ELF-1 (cell line): ENCODE data around the gene DNAJC13.
A peak's percentile ranks its signal among the peaks of the same experiment; 100 is the strongest.

Experiments used
- DNase-seq: peaks from one replicate; pipeline ENCODE4 v3.0.0-alpha.2; 2016; ENCODE audit warnings: low read depth, low spot score

Gene DNAJC13

DNA sequence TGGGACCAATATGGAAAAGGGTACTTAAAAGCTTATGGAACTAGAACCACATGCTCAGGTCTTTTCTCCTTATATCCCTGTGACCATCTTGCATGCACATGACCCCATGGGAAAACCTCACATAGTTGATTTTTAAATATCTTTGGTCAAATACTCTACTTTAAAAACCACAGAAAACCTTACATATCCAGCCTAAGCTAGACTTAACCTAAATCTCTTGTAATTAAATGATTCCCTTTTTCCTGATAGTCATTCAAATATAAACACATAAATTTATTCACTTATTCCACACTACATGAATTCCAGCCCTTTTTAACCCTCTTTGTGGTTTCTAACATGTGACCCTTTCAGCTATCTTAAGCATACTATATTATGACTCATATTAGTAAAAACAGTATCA lies 46.8 kb downstream of the DNAJC13 start:
- no peak for DNase-seq

DNA sequence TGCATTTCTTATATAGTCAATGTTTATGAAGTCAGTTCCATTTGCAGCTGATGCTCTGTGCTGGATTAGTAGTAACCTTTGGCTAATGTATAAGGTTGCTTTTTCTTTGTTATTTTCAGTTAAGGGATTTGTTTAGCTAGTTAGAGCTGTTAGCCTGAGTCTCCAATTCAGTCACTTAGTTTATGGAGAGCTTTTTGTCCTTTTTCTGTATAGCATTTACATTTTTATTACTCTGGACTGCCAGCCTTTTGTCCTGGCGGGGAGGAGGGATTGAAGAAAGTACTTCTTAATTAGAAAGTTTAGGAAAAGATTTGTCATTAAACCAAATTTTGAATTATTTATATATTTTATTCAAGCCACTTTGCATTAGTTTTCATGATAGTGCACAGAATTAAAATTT lies 52.0 kb downstream of the DNAJC13 start:
- no peak for DNase-seq

DNA sequence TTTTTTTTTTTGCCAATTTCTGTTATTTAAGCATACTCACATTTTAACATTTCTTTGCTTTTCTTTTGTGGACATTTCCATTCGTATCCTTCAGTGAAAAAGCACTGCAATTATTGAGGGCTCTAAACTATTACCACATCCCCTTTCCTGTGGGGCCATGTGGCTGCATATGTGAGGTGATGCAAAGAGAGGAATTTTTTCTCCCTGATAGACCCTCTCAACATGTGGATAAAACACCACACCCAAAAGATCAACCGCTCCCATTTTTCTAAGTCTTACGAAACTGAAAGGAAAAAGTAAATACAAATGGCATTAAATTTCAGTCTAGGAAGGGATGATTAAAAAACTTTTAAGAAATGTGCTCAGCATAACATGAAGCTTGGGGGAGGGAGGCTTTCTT lies 68.8 kb downstream of the DNAJC13 start:
- no peak for DNase-seq

DNA sequence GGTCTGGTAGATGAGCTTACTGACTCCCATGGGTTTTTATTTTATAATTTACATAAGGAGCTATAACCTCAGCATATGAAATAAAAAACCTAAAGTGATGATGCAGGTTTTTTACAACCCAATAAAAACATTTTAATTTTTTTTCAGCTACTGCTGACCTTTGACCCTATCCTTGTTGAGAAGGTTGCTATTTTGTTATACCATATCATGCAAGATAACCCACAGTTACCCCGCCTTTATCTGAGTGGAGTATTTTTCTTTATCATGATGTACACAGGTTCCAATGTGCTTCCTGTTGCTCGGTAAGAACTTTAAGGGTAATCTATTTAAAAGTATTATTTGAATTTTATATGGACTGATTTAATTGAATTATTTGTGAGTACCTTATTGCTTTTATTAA lies 70.8 kb downstream of the DNAJC13 start:
- no peak for DNase-seq

DNA sequence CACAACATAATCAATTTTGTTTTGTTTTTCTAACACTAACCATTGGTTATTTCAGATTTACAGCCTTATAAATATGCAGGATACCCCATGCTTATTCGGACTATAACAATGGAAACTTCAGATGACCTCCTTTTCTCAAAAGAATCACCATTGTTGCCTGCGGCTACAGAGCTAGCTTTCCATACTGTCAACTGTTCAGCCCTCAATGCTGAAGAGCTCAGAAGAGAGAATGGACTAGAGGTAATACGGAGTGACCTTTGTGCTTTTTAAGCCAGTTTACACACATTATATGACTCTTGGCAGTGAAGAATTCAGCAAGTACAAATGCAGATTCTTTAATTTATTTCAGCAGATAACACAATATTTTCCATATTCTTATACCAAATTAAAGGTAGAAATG lies 81.8 kb downstream of the DNAJC13 start:
- DNase-seq = no peak

DNA sequence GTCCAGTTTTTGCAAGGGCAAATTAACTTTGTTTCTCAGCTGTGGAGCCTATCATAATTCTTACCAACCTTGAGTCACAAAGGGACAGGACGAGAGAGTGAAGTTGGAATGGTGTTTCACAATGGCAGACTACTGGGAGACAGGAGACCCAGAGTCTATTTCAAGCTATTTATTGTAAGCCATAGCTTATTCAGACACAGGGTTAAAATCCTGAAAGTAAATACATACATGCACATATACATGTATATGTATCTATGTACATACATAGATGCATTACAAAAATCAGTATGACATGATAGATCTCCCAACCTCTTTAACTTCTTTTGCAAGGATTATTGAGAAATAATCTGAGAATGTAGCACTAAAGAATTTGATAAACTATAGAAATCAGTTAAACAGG lies 86.3 kb downstream of the DNAJC13 start:
- no peak for DNase-seq

DNA sequence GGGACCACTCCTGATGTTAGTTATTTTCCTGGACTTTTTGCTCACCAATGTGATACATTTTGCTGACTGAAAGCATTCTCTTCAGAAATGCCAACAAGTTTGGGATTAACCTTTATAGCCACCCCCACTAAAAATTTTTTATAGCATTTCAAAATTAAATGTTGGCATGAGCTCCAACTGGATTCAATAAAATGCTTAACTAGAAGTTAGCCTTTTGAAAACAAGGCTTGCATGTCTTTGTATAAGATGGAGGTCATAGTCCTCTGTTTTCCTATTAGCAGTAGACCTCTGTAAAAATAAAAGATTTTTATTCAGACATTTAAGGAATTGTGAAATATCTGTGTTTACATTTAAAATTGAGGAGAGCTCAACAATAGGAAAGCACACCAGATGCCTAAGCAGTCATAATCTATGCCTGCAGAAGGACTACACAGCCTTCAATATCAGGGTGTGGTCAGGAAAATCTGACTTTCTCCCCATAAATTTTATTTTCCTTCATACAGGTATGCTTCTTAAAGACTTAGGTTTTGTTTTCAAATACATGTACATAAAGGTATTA lies 87.2 kb downstream of the DNAJC13 start:
- no peak for DNase-seq

DNA sequence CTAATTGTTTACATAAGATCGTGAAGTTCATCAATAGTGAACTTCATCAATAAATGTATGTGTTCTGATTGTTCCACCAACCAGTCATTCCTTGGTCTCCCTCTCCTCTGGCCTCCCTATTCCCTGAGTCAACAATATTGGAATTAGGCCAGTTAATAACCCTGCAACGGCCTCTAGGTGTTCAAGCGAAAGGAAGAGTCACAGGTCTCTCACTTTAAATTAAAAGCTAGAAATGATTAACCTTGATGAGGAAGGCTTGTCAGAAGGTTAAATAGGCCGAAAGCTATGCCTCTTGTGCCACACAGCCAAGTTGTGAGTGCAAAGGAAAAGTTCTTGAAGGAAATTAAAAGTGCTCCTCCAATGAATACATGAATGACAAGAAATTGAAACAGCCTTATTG lies 90.4 kb downstream of the DNAJC13 start:
- DNase-seq = no peak

DNA sequence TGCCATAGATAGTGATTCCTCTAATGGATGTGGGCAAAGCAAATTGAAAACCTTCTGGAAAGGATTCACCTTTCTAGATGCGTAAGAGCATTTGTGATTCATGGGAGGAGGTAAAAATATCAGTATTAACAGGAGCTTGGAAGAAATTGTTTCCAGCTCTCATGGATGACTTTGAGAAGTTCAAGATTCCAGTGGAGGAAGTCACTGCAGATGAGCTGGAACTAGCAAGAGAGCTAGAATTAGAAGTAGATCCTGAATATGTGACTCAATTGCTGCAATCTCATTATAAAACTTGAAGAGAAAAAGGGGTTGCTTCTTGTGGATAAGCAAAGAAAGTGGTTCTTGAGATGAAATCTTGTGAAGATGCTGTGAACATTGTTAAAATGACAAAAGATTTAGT lies 91.8 kb downstream of the DNAJC13 start:
- no peak for DNase-seq

DNA sequence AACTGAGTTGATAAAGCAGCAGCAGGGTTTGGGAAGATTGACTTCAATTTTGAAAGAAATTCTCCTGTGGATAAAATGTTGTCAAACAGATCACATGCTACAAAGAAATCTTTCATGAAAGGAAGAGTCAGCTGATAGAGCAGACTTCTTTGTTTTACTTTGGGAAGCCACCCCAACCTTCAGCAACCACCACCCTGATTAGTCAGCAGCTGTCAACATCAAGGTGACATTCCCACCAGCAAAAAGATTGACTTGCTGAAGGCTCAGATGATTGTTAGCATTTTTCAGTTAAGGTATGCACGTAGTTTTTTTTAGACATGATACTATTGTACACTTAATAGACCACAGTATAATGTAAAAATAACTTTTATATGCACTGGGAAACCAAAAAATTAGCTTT lies 92.2 kb downstream of the DNAJC13 start:
- no peak for DNase-seq

DNA sequence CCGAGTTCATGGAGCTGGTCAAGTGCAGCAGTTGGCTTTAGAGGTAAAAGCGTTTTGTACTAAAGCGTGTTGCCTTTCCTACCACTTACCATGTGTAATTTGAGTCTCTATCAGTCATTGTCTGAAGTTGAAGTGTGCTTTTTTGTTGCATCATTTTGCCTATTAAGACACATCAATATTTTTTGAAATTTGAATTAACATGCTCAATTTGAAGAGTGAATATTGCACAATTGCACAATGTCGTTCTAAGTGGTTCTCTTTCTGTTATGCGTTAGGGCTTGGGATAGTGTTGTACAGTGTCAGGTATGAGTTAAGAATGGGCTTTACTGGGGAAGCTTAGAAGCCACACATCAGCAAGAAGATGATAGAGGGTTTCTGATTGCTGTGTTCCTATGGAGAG lies 95.8 kb downstream of the DNAJC13 start:
- DNase-seq = no peak

DNA sequence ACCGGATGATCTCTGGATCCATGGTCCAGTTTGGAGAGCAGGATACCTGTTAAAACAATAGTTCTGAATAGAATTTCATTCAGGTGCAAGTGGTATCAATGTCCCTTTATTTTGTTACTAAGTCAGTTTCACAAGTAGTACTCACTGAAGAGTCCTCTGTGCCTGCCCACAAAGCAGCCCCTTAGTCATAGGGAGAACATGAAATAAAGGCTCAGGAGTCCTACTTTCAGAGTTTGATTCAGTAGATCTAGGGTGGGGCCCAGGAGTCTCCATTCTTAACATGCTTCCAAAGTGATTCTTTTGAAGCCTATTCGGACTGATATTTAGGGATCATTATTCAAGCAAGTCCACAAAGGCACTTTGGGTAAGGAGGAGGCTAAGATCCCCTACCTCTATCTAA lies 100.0 kb downstream of the DNAJC13 start:
- DNase-seq = no peak

DNA sequence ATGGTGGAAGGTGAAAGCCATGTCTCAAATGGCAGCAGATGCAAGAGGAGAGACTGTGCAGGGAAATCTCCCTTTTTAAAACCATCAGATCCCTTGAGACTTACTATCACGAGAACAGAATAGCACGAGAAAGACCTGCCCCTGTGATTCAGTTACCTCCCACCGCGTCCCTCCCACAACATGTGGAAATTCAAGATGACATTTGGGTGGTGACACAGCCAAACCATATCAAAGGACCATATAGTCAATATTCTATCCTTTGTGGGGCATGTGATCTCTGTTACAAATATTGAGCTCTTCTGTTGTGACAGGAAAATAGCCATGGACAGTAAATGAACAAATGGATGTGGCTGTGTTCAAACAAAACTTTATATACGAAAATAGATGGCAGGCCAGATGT lies 102.6 kb downstream of the DNAJC13 start:
- DNase-seq = no peak

DNA sequence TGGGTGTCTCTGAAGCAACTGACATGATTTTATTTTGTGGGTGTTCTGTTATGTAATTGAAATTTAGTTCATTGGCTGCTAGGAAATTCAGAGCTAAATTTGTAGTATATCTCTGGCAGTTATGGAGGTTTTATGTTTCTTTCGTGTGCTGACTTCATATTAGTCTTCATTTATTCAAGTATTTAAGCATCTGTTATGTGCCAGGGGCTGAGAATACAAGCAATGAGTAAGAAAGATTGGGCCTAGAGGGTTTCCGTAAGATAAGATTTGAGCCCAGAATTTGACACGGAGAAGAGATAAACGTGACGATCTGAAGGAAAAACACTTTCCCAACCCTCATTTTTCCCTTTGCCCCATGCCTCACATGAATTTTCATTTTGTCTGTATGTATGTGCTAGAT lies 104.6 kb downstream of the DNAJC13 start:
- no peak for DNase-seq

DNA sequence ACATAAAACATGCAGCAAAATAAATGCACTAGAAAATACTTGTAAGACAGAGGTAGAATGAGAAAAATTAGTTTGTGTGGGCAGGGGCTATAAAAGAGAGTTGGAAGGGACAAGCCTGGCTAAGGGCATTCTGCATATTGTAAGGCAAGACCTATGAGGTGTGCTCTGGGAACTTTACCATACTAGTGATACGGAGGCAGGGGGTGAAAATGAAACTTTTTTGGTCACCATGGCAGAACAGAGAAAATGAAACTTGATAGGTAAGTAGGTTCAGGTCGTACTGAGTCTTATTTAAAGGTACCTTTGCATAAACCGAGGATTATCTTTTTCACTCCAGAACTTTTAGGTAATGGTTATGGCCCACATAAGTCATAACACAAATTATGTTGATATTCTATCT lies 105.1 kb downstream of the DNAJC13 start:
- no peak for DNase-seq

DNA sequence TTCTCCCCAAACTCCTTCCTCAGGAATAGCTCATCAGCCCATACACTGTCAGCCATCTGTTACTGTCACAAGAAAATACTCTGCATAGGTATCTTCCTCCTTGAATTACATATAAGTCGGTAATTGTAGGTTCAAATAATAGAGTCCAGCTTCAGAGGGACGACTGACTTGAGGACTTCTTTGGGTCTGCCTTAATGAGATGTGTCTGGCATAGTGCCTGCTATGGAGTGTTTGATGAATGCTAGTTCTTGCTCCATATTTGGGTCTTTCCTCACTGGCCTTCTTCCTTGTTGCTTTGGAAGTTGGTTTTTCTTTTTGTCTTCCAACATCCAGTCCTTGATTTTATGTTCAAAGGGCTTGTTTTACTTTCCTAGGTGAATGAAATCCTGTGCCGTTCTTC lies 113.3 kb downstream of the DNAJC13 start:
- no peak for DNase-seq

DNA sequence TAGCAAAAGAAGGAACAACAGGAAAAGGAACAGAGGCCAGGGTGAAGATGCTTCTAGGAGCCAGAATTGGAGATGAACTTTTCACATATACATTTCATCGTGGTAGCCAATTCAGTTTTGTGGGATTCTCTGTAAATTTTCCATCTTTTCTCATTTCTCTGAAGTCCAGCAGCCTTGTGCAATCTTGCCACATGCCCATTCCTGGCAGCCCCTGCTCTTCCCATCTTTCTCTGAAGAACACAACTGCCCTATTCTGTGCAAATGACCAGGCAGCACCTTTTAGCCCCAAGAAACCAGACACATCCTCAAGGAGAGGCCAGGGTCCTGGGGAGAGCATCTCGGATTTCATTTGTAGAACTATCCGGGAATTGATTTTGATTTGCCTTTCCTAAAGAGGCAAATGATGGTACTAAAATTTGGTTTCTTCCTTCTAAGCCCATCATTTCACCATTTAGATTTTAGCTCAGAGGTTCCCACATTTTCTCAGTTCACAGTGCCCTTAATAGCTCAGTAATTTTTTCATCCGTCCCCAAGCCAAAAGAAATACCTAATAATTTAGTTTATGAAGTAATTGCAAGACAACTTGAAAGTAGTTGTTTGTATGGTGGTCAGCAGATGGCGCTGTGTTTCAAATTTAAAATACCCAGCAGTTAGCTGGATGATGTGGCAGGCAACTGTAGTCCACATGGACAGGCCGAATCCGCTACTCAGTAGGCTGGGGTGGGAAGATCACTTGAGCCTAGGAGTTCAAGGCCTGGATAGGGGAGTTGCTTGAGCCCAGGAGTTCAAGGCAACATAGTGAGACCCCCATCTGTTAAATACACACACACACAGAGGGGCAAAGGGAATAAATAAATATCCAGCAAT lies 118.5 kb downstream of the DNAJC13 start:
- DNase-seq = peak; percentile 63

DNA sequence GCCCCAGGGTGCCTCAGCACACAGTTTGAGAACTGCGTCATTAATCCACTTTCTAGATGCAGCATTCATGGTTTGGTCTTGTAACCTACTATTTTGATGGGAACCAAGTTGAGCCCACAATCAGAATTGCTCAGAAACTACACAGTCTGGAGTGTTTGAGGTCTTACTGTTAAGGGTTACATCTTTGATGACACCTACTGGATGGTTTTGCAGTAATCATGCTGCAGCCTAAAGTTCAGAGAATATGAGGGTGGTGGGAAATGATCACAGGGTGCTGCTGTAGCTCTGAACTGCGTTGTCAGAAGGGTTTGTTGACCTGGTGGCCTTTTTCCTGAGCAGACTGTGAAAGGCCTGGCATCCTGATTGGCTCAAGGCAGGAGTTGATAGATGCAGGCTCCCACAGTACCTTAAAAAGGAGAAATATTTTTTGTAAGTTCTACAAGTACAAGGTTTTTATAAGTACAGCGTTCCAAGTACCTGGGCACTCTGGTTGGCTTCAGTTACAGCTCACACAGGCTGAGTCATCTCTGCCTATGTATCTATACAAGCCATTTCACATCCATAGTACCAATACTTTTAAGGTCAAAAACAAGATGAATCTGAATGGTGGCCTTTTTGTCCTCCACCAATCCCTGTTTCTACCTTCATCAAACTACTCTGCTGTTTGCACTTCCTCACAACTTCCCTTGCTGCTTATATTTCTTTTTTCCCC lies 119.3 kb downstream of the DNAJC13 start:
- no peak for DNase-seq

DNA sequence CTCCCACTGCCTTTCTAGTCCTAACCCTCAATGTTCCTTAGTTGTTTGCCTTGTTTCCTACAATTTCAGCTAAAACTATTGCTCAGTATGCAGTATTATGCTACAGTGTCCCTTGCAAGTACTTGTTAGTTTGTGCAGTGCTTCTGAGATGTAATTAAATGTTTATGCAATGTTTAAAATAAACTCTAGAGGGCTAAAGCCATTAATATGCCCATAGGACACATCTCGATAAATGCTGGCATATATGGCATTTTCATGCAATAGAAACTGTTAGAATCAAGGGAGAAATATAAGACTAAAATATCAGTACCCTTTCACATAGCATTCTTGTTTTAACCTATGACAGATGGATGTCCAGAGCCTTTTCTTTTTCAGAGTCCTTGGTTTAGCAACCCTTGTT lies 120.0 kb downstream of the DNAJC13 start:
- DNase-seq = no peak

DNA sequence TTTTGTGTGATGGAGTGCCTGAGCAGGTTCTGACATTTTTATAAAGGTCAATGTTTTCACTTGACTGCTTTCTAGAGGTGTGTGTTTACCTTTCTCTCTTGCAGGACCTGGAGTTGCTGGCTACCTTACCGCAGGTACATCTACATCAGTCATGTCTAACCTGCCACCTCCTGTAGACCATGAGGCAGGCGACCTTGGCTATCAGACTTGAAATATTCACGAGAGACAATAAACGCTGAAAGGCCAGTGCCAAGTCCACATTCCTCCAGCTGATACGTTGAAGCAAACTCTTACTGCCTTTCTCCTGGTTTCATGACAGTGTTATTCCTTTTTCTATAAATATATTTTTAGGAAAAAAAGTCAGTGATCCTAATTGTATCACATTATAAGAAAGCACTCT lies 120.8 kb downstream of the DNAJC13 start:
- no peak for DNase-seq

DNA sequence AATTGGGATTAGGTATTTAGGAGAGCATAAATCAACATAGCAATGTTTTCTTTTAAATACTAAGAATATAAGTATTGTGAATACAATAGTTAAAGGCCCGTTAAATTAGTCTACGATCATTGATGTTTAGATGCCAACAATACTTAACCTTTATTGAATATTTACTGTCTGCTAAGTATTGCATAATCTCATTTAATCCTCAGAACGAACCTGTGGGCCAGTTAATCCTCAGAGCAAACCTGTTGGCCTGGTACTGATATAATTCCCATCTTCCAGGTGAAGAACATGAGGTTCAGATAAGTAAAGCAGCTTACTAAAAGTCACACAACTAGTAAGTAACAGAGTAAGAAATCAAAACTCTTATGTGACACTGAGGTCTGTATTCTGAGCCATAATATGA lies 122.4 kb downstream of the DNAJC13 start:
- no peak for DNase-seq

DNA sequence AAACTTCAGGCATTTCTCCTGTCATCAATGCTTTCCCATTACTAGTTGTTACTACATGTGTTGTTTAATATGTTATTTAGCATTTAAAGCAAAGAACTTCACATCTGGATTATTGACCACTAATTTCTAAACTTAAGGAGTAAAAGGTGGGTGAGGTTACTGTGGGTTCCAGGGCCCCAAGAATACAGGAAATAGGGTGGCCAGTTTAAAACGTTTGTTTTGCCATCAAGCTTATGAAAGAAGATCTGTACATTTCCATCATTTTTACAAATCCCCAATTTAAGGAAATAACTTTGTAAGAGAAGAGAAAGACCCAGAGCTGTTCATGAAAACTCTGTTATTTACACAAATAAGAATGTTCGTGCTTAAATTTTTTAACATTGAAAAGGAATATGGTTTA lies 125.3 kb downstream of the DNAJC13 start:
- DNase-seq = no peak
